HG03432 (cell line): ENCODE data around the gene INPP5F.
"Not testable (repeated sequence)": the region's sequence is repeated elsewhere in the genome, so short reads cannot be mapped to it uniquely, and the experiment has no call there.

Experiments used
- ATAC-seq: cut with Tn5 transposase; IDR thresholded peaks from one replicate; pipeline ENCODE4 v1.9.1; 2021; ENCODE audit warnings: mild to moderate bottlenecking, moderate library complexity; ENCODE audit not compliant: unreplicated experiment

Gene INPP5F

DNA sequence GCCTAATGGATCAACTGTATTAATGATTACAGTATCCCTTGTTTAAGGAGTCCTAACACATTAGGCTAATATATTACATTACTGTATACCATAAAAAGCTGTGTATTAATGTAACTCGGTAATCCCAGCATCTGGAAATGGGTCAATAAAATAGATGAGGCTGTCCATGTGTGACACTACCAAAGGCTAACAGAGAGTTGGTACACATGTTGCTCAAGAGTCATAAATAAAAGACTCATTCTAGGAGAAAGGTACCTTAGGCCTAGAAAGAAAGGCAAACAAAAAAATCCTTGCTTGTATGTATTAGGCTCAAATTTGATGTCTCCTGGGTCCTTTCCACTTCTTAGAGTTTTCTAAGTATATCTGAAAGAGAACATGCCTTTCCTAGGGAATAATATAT, 132.2 kb downstream of the INPP5F start:
- no peak for ATAC-seq

DNA sequence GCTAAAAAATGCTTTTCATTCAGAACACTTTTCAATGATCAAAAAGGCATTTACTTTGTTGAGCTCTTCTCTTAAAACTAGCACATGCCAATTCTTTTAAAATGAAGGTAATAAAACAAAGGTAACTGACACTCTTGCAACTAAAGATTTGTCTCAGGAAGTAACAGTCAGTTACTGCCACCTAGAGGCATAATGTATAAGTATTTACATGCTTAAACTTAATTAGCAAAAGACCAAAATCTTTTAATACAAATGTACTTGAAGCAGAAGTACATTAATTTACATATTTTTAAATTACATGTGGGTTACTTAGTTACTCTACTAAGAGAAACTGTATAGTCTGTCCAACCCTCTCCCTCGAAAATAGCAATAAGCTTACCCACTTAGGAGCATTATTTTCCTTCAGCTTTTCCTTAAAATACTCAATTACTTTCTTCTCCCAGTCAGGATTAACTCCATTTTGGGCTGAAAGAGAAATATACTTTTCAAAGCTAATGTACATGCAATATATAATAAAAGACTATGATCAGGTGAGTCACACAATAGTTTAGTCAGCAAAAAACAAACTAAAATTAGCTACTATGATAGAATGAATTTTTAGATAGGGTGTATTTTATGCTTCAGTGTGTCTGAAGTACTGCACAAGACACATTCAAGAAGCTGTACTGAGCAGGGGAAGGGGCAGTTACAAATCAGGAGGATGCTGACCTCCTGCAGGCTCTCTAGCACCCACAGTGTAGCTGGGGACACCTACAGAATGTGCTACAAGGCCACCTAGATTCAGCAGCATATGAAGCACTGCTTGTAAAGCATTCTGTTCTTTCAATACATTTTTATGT, 133.8 kb downstream of the INPP5F start:
- no peak for ATAC-seq

GRCh38 chr10:119860866-119861607, 135.2 kb downstream of the INPP5F start:
- ATAC-seq = no peak

- no peak for ATAC-seq
Measured at GRCh38 chr10:119862524-119862923, 136.7 kb downstream of the INPP5F start.

- ATAC-seq = no peak
Measured at GRCh38 chr10:119863951-119864565, 138.2 kb downstream of the INPP5F start.

GRCh38 chr10:119865699-119866240, 139.9 kb downstream of the INPP5F start:
- ATAC-seq = no peak

- ATAC-seq = no peak
Measured at GRCh38 chr10:119867317-119867716, 141.5 kb downstream of the INPP5F start.

GRCh38 chr10:119869398-119869797, 143.5 kb downstream of the INPP5F start:
- ATAC-seq = not testable (repeated sequence)

DNA sequence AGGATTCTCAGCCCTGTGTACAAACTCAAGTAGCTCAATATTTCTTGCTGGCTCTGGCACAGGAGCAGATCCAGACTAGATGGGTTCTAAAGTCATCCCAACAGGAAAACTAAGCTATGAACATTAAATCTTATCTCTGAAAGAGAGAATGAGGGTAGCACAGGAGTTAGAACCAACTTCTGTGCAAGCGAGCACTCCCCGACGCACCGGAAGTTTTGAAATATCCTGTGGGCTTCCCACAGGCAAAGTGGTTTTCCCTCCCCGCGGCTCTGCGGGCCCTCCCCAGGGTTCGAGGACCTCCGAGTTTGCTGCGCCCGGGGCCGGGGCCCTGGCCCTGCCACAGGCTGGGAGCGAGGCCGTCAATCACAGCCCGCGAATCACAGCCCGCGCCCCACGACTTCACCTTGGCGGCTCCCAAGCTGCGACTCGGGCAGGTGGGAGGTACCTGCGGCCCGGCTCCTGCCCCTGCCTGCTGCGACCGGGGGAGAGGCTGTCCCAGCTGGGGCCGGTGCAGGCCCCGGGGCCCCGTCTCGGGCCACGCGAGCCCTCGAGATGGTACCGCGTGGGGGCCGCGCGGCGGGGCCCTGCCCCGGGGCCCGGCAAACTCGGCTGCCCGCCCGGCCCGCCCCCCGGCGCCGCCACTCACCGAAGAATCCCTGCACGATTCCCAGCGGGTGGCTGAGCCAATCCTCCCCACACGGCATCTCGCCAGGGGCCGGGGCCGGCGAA, 146.2 kb downstream of the INPP5F start:
- ATAC-seq = peak; percentile 54

DNA sequence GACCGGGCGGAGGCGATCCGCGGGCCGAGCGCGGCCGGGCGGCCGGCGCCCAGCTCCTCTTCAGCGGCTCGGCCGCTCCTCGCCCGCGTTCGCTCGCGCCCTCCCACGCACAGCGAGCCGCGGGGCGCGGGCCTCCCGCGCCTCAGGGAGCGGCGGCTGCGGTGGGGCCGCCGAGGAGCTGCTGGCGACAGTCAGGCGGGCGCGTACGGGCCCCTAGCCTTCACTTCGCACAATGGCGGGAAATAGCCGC, 146.7 kb downstream of the INPP5F start, which contains the start of gene MCMBP:
Gene MCMBP, minus strand, starts transcription at position 234 of the 250 bp plus-strand sequence. CDS start 259 bp downstream, outside the sequence.
- ATAC-seq = peak; percentile 23

- ATAC-seq = peak; percentile 94
Measured at GRCh38 chr10:119872860-119873681, 147.2 kb downstream of the INPP5F start.

- no peak for ATAC-seq
Measured at GRCh38 chr10:119878524-119878923, 152.7 kb downstream of the INPP5F start.
